Psoas muscle (tissue), 8 donors: ENCODE data around the gene MIPEP. TPM values are rescaled to one million over a fixed set of nuclear protein-coding genes. Genes with fewer than 3 reads are reported as not detected.

Source experiments
- ATAC-seq, 4 donors: fragments of 200-7000 bp; cut with Tn5 transposase; one replicate each; pipeline ENCODE4 v1.9.1; 2020; ENCODE audit warnings: moderate library complexity in 3 of 4, mild to moderate bottlenecking in 2 of 4
- DNase-seq, 2 donors: peaks; one replicate each; pipeline ENCODE4 v3.0.0-alpha.2; 2020
- H3K27ac ChIP-seq: fragments of 200-600 bp; one replicate; pipeline ENCODE4 v1.8.0; 2022
- H3K27me3 ChIP-seq, 3 donors: fragments of 200-600 bp in 1 of 3; one replicate each; pipeline versions ENCODE4 v1.6.1 to v1.8.0; 2013 to 2022; ENCODE audit warnings: low read length in 2 of 3, mild to moderate bottlenecking in 2 of 3, moderate library complexity in 1 of 3; ENCODE audit not compliant: insufficient read depth in 3 of 3
- H3K36me3 ChIP-seq, 2 donors: fragments of 200-600 bp in 1 of 2; one replicate each; pipeline versions ENCODE4 v1.6.1 to v1.8.0; 2013 to 2022; ENCODE audit warnings: low read depth in 1 of 2, mild to moderate bottlenecking in 1 of 2, moderate library complexity in 1 of 2; ENCODE audit not compliant: insufficient read depth in 1 of 2
- H3K4me1 ChIP-seq: fragments of 200-600 bp; one replicate; pipeline ENCODE4 v1.8.0; 2022
- H3K4me3 ChIP-seq: fragments of 200-600 bp; one replicate; pipeline ENCODE4 v1.8.0; 2022; ENCODE audit warnings: mild to moderate bottlenecking
- H3K9me3 ChIP-seq: fragments of 200-600 bp; one replicate; pipeline ENCODE4 v1.8.0; 2022
- CTCF ChIP-seq: fragments of 200-600 bp; IDR thresholded peaks from one replicate; pipeline ENCODE4 v1.8.0; 2022; ENCODE audit warnings: antibody characterized with exemption
- WGBS, 3 donors: extraction: QIAGEN DNeasy Blood & Tissue Kit; methylation state at CpG; one replicate each; pipeline versions ENCODE4 v1.1.6 to v1.1.7; 2013; 5-methylcytosine and 5-hydroxymethylcytosine counted together
- intact Hi-C, 2 donors: fragments of 100-400 bp; cut with DNase I; formaldehyde crosslinking; loops; one replicate each; pipeline versions ENCODE4 v1.11.0 to v1.14.2; 2022
- polyA plus RNA-seq, 3 donors: library from polyadenylated mRNA; stranded (reverse); fragments of 200-250 nt; gene quantifications; one replicate each; pipeline ENCODE4 v1.2.3, GENCODE V29; 2013
- total RNA-seq, 4 donors: library from RNA; stranded (reverse); fragmentation: NEBNext Ultra II Directional in 2 of 4; extraction: Animal tissue kit (Norgen Biotek cat#: 25700) in 2 of 4; gene quantifications; one replicate each; pipeline versions ENCODE4 v1.2.1 to v1.2.4, GENCODE V29; 2021 to 2023
- donor health status: healthy with polysubstance abuse.
- donor health status: DM: no; HTN: no; CAD: no; lungs with moderate emphysema.
- donor health status: Bipolar disorder and iron deficiency.
- donor health status: healthy.
- donor health status: DM: yes; HTN: yes; CAD: no.
- donor health status: DM: no; HTN: no; CAD: no.
- donor health status: DM: no; HTN: no; CAD: no.
- donor health status: DM: yes; HTN: yes; CAD: no.

Gene MIPEP
- total and polyA plus RNA-seq, 7 donors, result 13.3 to 28.2 (median 17.0) TPM

GRCh38 chr13:23687614-23688013, 201.6 kb downstream of the MIPEP start:
- no peak for ATAC-seq
- Histone ChIP-seq H3K36me3 (no peaks in the 10 kb centered on the region), H3K27ac (no peak overlapping the region), H3K4me3 (no peak overlapping the region), H3K27me3 (no peaks in the 10 kb centered on the region), H3K4me1 (no peaks in the 10 kb centered on the region), H3K9me3 (peaks cover 7% of the 10 kb centered on the region)
- TF ChIP-seq CTCF, result no peak
- WGBS, 3 donors, result 88 to 89% (median 89%) methylated on average over 5 of the region's 5 CpGs
- intact Hi-C loops, result no loop called here
- DNase-seq, result no peak

DNA sequence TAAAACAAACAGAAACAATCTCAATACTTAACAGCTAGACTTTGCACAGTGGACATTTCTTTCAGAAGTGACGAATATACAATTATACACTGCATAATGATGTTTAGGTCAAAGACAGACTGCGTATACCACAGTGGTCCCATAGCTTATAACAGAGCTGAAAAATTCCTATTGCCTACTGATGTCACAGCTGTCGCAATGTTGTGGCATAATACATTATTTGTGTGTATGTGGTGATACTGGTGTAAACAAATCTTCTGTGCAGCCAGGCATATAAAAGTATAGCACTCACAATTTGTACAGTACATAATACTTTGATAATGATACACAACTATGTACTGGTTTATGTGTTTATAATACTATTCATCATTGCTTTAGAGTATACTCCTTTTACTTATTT, 202.3 kb downstream of the MIPEP start:
- Histone ChIP-seq H3K27ac (no peak overlapping the region), H3K27me3 (no peaks in the 10 kb centered on the region), H3K4me1 (no peaks in the 10 kb centered on the region), H3K4me3 (no peak overlapping the region), H3K9me3 (peaks cover 7% of the 10 kb centered on the region), H3K36me3 (no peaks in the 10 kb centered on the region)
- ATAC-seq, result no peak
- no peak for TF ChIP-seq CTCF
- DNase-seq, result no peak
- intact Hi-C loops, result no loop called here
- 95 to 98% (median 96%) methylated on average over 3 of the region's 3 CpGs for WGBS, 3 donors

DNA sequence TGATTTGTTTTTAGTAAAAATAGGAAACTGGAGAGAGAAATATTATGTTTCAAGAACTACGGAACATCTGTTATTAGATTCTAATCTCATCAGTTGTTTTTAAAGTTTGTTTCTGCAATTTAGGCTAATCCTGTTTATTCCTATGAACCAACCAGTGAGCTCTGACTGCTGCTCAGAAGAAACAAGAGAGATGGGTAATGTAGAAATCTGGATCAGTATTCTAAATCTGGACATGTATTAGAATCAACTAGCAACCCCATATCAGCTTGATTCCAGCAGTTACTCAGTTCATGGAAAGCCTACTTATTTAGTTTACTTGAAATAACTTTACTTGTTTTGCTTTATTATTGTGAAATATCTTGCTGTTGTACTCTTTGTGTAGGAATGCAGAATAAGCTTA, 203.8 kb downstream of the MIPEP start:
- DNase-seq, result no peak
- 61 to 93% (median 78%) methylated on average over 1 of the region's 1 CpG for WGBS, 3 donors
- no peaks in the 10 kb centered on the region for H3K4me1 ChIP-seq
- intact Hi-C loops, result no loop called here
- H3K27me3 ChIP-seq, result no peaks in the 10 kb centered on the region
- no peak overlapping the region for H3K4me3 ChIP-seq
- H3K27ac ChIP-seq, result no peak overlapping the region
- no peaks in the 10 kb centered on the region for H3K36me3 ChIP-seq
- TF ChIP-seq CTCF, result no peak
- no peak for ATAC-seq
- peaks cover 7% of the 10 kb centered on the region for H3K9me3 ChIP-seq

GRCh38 chr13:23684647-23685046, 204.6 kb downstream of the MIPEP start:
- H3K4me1 ChIP-seq, result no peaks in the 10 kb centered on the region
- DNase-seq (no peak), ATAC-seq (no peak)
- no peaks in the 10 kb centered on the region for H3K27me3 ChIP-seq
- TF ChIP-seq CTCF, result no peak
- 97 to 99% (median 98%) methylated on average over 2 of the region's 2 CpGs for WGBS, 3 donors
- H3K36me3 ChIP-seq, result no peaks in the 10 kb centered on the region
- H3K4me3 ChIP-seq, result no peak overlapping the region
- H3K9me3 ChIP-seq, result peaks cover 7% of the 10 kb centered on the region
- no peak overlapping the region for H3K27ac ChIP-seq
- intact Hi-C loops, result no loop called here

DNA sequence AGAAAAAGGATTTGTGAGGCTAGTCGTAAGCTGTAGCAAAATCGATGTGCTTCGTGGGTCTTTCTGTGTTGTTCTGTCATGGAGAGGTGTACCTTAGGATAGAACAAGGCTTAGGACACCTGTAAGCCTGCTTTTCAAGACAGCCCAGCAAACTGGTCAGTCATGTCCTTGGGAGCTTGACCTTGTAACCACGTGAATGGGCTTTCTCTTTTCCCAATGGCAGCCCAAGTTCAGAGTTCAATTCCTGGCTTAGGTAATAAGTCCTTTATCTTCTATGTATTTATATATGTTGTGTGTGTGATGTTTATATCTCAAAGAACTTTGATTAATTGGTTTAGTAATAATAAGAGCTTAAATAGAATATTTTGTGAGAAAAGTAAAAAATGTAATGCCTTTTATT, 206.1 kb downstream of the MIPEP start:
- Histone ChIP-seq H3K4me3 (no peak overlapping the region), H3K4me1 (no peaks in the 10 kb centered on the region), H3K36me3 (no peaks in the 10 kb centered on the region), H3K27me3 (no peaks in the 10 kb centered on the region), H3K9me3 (peaks cover 7% of the 10 kb centered on the region), H3K27ac (no peak overlapping the region)
- WGBS, 3 donors, result 78 to 82% (median 79%) methylated on average over 4 of the region's 4 CpGs
- ATAC-seq (no peak), DNase-seq (no peak)
- intact Hi-C loops, result no loop called here
- no peak for TF ChIP-seq CTCF
